GM19467 (cell line): ENCODE results near the gene MS4A18.
"Not testable (repeated sequence)": the region's sequence is repeated elsewhere in the genome, so short reads cannot be mapped to it uniquely, and the experiment has no call there.

ENCODE experiments used
- ATAC-seq: cut with Tn5 transposase; IDR thresholded peaks from one replicate; pipeline ENCODE4 v1.9.1; 2021; ENCODE audit warnings: mild to moderate bottlenecking, moderate library complexity; ENCODE audit not compliant: unreplicated experiment

Gene MS4A18

DNA sequence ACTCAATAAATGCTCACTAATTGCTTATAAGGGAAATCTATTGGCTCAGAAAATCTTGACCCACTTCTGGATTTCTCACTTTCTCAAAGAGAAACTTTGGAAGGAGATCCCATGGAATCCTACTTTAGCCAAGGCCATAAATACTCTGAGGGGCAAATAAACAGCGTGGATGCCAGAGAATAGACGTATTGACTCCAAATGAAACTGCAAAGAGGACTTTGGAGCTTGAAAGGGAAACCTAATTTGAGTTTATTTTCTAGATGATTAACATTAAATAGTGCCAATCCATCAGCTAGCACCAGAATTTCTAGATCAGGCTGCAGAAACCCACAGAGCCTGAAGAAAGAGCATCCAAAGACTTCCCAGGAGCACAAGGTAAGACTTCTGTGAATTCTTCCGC is at the start of gene MS4A18:
MS4A18 (plus strand) TSS at position 301 of the 400 bp plus-strand sequence.
- ATAC-seq: no peak

DNA sequence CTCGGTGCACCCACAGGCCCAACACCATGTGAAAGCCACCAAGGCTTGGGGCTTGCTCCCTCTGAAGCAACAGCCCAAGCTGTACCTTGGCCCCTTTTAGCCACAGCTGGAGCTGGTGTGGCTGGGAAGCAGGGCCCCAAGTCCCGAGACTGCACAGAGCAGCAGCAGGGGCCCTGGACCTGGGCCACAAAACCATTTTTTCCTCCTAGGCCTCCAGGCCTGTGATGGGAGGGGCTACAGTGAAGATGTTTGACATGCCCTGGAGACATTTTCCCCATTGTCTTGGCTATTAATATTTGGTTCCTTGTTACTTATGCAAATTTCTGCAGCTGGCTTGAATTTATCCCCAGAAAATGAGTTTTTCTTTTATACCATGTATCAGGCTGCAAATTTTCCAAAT is 46.3 kb upstream of the MS4A18 start:
- not testable (repeated sequence) for ATAC-seq

DNA sequence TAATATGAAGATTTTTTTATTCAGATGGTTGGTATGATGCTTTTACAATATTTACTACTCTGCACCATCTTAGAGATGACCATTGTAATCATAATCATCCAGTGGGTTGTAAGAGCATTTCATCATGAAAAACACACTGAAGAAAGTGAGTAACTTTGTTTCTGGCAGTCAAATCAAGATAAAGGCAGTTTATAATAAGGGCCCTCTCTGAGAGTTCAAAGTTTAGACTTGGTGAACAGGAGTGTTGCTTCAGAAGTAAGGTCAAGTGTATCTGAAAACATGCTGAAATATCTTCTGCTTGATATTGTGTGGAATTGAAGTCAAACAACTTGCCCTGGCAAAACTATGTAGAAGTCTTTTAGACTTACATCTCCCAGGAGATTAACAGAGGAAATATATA is 44.6 kb upstream of the MS4A18 start:
- no peak for ATAC-seq

DNA sequence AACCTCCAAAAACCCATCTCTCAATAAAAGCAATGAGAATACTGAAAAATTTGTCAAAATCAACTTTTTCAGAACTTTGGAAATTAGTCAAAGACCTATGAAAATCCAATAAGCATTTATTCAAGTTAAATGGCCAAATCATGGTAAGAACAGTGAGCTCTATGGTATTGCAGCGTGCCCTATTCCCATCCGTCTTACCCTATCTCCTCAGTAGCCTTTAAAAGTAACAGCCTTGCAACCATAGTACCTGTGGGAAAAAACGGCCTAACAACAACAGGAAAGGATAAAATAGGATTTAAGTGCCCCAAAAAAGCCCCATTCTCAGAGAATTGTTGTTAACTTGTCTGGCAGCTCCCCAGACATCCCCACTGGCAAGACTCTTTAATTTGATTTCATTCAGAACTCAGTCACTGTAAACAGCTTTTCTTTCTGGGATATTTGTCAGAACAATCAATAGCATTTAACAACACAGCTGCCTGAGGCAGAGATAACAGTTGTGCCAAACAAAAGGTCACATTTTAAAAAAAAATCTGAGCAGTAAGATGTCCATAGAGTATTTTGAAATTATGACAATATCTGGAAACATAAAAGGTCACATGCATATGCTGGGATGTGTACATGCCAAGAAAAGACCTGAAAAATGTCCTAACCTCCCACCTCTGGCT is 43.9 kb upstream of the MS4A18 start:
- no peak for ATAC-seq

DNA sequence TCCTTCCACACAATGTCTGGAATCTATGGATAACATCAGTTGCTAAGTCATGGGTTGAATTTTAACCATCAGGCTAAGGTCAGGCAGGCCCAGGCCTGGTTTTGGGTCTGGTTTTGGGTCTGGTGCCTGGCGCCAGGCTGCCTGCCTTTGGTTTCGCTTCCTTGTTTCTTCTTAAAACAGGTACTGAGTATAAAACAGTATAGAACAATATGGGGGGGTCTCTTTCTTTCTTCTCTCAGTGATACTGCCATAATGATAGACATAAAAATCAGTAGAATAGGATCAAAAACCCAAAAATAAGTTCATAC is 40.0 kb upstream of the MS4A18 start:
- not testable (repeated sequence) for ATAC-seq

DNA sequence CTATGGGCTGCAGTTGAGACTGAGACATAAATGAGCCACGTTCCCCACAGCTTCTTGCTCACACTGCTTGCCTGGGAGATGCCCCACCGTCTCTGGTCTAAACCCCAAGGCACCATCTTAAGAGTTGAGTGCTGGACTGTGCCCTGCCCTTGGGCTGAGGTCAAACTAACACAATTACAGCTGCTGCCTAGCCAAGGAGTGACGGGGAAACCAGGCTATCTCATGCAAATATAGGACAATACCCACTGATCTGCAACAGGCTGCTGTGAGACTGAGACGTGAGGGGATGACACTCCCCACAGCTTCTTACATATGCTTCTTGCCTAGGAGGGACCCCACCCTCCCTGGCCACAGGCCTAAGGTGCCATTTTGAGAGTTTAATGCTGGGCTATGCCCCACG is 32.9 kb upstream of the MS4A18 start:
- no peak for ATAC-seq

DNA sequence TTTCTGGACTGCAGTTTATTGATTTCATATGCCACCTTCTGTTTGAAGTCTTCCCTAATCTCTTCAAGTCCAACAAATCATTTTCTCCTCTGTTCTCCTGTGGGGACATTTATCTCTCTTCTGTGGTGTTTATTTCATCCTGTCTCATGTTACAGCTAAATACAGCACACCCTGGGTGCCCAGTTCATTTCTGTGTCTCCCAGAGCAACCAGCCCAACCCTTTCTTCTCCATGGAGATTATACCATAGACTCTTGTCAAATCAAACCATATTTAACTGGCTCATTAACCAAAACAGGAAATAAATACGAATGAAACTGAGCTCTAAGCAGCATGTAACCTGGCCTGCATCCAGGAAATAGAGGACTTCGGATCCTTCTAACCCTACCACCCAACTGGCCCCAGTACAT is 25.2 kb upstream of the MS4A18 start, which contains the start of gene MS4A8:
MS4A8 (plus strand) TSS at position 329 of the 408 bp plus-strand sequence. CDS start 1,249 bp downstream, outside the sequence.
- no peak for ATAC-seq

DNA sequence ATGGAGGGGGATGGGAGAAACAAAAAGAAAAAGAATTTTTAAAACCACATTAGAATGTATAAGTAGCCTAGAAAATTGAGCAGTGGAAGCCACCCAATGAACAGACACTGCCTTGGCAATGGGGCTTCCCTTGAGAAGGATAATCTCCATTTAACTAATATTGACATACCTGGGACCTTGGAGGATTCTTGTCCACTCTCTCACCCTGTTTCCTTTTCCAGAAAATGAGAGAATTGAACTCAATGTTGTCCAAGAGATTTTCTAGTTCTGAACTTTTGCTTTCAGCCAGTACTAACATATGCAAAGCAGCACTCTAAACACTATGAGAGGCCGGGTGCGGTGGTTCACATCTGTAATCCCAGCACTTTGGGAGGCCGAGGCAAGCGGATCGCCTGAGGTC is 24.6 kb upstream of the MS4A18 start:
- no peak for ATAC-seq

DNA sequence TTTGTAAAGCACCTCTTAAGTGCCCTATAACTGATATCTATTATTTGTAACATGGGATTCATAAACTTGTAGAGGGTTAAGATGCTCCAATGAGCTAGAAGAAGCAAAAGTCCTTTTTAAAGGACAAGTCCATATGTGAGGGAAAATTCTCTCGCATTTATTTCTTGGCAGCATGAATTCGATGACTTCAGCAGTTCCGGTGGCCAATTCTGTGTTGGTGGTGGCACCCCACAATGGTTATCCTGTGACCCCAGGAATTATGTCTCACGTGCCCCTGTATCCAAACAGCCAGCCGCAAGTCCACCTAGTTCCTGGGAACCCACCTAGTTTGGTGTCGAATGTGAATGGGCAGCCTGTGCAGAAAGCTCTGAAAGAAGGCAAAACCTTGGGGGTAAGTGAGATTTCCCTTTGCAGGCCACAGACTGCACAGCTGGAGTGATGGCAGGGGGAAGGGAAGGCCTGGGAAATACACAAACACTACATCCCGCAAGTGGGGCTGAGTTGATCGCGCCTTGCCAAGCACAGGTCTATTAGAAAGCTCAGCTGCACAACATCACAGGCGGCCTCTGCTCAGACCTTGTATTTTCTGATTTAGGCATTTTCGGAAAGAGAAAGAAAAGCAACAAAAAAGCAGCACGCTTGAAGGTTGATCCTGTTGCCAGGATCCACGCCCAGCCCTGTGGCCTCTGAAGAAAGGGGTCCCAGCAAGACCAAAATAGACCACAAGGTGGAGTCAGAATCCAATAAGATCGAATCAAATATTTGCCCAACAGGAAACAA is 23.6 kb upstream of the MS4A18 start:
- ATAC-seq: no peak

DNA sequence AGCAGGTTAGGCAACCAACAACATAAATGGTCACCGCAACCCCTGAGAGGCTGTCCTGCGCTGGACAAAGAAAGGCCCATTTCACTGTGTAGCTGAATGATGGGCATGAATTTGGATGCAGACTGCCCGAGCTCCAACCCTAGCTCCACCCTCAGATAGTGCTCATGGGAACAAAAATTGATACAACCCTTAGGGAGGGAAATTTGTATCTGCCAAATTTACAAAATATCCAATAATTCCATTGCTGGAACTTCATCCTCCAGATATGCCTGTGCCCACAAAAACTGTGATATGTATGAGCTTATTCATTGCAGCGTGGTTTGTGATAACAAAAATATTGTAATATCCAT is 23.1 kb upstream of the MS4A18 start:
- ATAC-seq: no peak

DNA sequence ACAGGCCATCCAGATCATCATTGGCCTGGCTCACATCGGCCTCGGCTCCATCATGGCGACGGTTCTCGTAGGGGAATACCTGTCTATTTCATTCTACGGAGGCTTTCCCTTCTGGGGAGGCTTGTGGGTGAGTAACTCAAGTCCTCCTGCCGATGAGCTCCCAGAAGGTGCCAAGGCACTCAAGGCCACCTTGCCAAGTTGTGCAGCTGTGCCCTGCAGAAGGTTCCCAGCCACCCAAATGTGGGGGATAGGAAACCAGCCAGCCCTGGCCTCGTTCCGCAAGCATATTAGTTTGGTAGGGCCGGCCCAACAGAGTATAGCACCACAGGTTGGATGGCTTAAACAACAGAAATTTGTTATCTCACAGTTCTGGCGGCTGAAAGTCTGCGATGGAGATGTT is 21.1 kb upstream of the MS4A18 start:
- no peak for ATAC-seq

DNA sequence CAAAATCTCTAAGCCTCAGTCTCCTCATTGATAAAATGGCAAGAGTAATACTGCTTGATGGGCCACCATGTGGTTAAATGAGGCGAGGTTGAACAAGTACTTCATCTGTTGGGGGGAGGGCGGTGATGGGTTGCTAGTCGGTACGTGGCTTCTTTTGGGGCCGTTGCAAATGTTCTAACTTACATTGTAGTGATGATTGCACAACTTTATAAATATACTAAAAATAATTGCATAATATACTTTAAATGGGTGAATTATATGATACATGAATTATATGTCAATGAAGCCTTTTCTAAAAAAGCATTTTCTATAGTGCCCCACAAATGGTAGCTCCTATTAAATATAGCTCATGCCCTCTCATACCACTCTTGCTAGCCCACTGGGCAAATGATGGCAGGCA is 18.6 kb upstream of the MS4A18 start:
- ATAC-seq: no peak

DNA sequence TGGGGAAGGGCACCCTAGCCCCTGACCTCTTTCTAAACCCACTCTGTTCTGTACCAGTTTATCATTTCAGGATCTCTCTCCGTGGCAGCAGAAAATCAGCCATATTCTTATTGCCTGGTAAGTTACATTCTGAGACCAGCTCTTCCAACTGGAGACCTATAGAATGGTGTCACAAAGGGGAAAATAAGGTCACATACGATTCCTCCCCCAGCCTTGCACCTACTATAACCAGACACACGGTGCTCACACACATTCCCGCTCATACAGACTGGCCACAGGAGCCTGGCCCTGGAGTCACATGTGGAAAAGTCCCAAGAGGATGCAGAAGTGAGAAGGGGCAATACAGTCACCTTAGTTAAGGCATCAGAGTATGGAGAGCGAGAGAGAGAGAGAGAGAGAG is 17.6 kb upstream of the MS4A18 start:
- no peak for ATAC-seq

DNA sequence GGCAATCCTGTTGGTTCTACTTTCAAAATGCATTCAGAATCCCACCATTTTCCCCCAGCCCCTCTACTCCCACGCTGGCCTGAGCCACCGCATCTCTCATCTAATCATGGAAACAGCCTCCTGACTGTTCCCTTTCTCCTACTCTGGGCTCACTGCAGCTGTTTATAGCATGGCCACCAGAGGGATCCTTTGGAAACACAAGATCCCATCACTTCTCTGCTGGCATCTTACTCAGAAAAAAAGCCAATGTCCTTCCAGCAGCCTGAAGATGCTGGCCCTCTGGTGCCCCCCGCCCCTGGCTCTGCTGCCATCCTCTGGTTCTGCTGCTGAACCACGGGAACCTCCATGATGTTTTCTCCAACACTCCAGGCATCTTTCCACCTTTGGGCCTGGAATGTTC is 14.0 kb upstream of the MS4A18 start:
- no peak for ATAC-seq

DNA sequence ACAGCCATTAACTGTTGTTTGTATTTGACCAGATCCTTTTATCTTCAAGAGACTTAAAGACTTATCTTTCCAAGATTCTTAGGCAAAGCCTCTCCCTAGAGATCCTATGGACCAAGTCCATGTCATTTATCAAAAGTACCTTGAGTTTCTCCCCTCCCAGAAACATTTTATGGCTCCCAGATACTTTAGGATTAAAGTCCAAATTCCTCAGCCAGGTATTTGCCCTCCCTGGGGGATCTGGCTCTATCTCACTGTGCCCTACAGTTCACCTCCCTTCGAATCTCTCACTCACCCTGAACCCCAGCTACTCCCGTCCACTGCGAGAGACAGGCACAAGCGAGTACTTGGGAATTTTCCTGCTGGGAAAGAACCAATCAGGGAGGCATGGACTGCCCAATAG is 13.2 kb upstream of the MS4A18 start:
- ATAC-seq: no peak

DNA sequence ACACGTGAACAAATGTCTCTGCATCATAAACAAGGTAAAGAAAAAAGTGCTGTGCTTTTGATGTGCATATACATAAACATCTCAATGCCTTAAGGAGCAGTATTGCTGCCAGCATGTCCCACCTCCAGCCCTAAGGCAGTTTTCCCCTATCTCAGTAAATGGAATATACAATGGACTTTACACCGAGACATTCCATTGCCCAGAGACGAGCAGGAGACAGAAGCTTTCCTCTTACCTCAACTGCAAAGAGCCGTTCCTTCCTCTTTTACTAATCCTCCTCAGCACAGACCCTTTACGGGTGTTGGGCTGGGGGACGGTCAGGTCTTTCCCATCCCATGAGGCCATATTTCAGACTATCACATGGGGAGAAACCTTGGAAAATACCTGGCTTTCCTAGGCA is 11.1 kb upstream of the MS4A18 start:
- ATAC-seq: not testable (repeated sequence)

DNA sequence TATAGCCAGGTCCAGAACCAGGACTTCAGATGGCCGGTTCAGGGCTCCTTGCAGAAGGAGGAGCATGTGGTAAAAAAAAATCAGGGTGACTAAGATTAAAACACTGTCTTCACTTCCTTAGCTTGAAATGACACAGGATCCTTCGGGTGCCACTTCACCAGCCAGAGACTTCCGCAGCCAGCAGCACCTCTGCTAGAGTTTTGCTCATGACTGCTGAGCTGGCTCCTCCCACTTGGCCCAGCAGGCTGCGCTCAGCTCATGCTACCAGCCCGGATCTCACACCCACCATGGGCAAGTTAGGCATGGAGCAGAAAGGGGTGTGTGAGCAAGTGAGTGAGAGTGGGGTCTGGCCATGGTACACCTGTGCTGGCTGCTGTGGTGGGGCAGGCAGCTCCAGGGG is 6.6 kb upstream of the MS4A18 start:
- ATAC-seq: no peak

DNA sequence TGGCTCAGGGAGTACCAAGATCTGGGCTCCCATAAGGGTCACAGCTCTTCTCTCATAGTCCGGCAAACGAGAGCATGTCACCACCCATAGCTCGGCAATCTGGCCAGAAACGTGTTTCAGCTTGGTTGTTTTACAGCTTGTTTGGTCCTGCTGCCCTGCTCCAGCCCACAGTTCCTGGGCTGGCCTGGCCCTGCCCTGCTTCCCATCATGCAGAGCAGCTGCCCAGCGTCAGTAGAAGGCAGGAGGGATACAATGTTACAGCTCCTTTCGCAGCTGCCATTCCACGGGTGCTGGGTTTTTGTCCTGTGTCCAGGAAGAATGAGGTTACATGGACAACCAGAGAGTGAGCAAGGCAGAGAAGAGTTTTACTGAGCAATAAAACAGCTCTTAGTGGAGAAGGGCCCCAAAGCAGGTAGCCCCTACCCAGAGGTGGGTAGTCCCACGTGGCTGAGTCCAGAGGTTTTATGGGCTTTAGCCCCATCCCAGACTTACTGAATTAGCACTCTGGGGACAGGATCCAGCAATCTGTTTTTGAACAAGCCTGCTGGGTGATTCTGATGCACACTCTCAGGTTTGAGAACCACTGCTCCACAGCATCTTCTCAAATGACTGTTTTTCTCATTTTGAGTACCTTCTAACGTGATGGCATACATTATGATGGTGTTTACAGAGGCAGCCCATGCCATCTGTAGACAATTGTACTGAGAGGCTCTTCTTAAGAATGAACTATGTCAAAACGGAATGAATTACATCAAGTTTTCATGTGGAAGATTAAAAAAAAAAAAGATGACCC is 5.8 kb upstream of the MS4A18 start:
- ATAC-seq: no peak

DNA sequence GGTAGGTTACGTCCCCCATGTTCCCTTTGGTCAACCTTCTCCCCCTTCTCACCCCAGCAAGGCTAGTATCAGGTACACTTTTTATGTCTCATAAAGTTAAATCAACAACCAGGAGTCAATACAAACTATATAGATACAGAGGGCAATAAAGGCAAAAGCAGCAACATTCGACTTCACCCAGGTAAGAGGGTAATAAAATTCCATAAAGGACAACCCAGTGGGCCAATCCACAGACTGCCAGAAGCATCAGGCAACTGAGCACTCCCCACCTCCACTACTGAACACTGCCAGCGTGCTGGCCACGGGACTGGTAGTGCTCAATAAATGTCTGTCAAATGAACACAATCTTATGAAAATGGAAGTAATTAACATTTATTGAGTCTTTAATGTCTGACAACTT is 5.1 kb upstream of the MS4A18 start:
- ATAC-seq: no peak

DNA sequence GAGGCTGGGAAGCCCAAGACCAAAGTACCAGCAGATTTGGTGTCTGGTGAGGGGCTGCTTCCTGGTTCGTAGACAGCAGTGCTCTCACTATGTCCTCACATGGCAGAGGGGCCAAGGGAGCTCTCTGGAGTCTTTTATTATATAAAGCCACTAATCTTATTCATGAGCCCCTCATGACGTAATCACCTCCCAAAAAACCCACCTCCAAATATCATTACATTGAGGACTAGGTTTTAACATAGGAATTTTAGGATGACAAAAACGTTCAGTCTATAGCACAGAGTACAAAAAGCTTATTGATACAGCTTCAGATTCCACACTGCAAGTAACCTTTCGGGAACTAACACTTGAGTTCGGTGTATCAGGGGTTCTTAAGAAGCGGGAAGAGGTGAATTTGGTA is 4.1 kb upstream of the MS4A18 start:
- ATAC-seq: no peak

DNA sequence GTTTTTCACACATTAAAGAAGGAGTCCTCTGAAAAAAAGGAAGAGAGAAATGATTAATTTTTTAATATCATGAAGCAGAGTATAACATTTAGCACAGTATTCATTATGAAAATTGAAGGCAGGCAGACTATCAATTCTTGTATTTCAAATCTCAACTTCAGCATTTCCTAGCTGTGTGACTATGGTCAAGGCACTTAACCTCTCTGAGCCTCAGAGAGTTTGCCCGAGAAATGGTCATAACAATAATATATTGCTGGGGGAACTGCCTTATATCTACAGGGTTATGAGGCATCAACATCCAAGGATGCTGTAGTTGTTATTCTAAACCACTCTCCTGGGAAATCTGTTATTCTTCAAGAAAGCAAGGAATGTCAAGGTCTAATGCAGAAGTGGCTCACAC is 1.1 kb downstream of the MS4A18 start:
- ATAC-seq: no peak

DNA sequence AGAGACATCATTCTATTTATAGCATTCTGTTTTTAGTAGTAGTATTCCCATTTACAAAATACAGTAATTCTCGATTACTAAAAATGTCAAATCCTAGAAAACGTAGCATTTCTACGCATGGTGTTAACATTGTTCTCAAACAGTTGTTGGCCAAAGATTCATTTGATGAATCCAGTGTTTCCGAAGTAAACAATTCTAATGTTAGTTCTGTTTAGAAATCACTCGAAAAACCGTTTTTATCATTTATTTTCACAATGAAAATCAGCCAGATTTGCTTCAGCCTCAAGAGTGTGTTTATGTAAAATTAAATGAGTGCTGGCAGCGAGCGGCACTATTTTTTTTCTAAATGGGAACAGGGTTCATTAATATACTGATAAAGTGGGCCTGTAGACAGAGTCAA is 7.1 kb downstream of the MS4A18 start:
- no peak for ATAC-seq
